ENCODE results near the gene LRP4. TPM values are rescaled to one million over a fixed set of nuclear protein-coding genes. Genes with fewer than 3 reads are reported as not detected.
"Not testable (repeated sequence)": the region's sequence is repeated elsewhere in the genome, so short reads cannot be mapped to it uniquely, and the experiment has no call there.

Gene LRP4
- total RNA-seq, 1 donor from 2014 or later, result 24.5 TPM

DNA sequence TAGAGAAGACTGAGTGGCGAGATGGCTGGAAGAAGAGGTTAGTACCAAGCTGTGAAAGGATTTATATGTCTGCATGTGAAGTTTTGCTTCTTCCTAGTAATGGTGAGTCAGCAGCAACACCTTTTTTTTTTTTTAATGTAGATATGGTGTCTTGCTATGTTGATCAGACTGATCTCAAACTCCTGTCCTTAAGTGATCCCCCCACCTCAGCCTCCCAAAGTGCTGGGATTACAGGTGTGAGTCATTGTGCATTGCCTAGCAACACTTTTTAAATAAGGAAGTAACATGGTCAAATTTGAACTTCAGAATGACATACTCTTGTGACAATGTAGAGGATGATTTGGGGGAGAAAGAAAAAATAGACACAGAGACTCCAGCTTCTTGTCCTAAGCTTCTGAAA is 11.7 kb upstream of the LRP4 start:
- no peak overlapping the region for H3K27ac Mint-ChIP-seq (ENCODE audit: unreplicated experiment)

DNA sequence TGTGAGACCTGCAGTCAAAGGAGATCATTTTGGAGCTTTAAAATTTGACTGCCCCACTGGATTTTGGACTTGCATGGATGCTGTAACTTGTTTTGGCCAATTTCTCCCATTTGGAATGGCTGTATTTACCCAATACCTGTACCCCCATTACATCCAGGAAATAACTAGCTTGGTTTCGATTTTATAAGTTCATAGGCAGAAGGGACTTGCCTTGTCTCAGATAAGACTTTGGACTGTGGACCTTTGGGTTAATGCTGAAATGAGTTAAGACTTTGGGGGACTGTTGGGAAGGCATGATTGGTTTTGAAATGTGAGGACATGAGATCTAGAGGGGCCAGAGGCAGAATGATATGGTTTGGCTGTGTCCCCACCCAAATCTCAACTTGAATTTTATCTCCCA is 10.4 kb upstream of the LRP4 start:
- not testable (repeated sequence) for H3K36me3 Mint-ChIP-seq (ENCODE audit: low read depth); H3K9me3 Mint-ChIP-seq; H3K4me1 Mint-ChIP-seq; H3K4me3 Mint-ChIP-seq; H3K27ac Mint-ChIP-seq (ENCODE audit: unreplicated experiment); DNase-seq (ENCODE audit: low read depth, low spot score)
- peaks cover 16% of the 10 kb centered on the region for H3K27me3 Mint-ChIP-seq (ENCODE audit: low read depth)

More for the DNA sequence above, 11.7 kb upstream of the LRP4 start:
- peaks cover 6% of the 10 kb centered on the region for H3K9me3 Mint-ChIP-seq
- no peak overlapping the region for H3K4me3 Mint-ChIP-seq
- no peak for DNase-seq (ENCODE audit: low read depth, low spot score)
- TF ChIP-seq, protein P1, sequence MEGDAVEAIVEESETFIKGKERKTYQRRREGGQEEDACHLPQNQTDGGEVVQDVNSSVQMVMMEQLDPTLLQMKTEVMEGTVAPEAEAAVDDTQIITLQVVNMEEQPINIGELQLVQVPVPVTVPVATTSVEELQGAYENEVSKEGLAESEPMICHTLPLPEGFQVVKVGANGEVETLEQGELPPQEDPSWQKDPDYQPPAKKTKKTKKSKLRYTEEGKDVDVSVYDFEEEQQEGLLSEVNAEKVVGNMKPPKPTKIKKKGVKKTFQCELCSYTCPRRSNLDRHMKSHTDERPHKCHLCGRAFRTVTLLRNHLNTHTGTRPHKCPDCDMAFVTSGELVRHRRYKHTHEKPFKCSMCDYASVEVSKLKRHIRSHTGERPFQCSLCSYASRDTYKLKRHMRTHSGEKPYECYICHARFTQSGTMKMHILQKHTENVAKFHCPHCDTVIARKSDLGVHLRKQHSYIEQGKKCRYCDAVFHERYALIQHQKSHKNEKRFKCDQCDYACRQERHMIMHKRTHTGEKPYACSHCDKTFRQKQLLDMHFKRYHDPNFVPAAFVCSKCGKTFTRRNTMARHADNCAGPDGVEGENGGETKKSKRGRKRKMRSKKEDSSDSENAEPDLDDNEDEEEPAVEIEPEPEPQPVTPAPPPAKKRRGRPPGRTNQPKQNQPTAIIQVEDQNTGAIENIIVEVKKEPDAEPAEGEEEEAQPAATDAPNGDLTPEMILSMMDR (conservative IDR thresholded peaks at IDR 0.05), result no peak
- H3K4me1 Mint-ChIP-seq, result no peaks in the 10 kb centered on the region
- peaks cover 16% of the 10 kb centered on the region for H3K27me3 Mint-ChIP-seq (ENCODE audit: low read depth)
- H3K36me3 Mint-ChIP-seq (ENCODE audit: low read depth), result no peaks in the 10 kb centered on the region

DNA sequence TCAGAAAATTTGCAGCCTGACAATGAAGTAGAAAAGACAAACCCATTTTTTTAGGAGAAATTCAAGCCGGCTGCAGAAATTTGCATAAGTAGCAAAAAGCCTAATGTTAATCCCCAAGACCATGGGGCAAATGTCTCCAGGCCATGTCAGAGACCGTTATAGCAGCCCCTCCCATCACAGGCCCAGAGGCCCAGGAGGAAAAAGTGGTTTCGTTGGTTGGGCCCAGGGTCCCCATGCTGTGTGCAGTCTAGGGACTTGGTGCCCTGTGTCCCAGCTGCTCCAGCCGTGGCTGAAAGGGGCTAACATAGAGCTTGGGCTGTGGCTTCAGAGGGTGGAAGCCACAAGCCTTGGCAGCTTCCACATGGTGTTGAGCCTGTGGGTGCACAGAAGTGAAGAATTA is 9.6 kb upstream of the LRP4 start:
- not testable (repeated sequence) for DNase-seq (ENCODE audit: low read depth, low spot score); H3K4me1 Mint-ChIP-seq; H3K9me3 Mint-ChIP-seq; H3K27ac Mint-ChIP-seq (ENCODE audit: unreplicated experiment); H3K4me3 Mint-ChIP-seq; H3K36me3 Mint-ChIP-seq (ENCODE audit: low read depth)
- H3K27me3 Mint-ChIP-seq (ENCODE audit: low read depth), result peaks cover 13% of the 10 kb centered on the region

DNA sequence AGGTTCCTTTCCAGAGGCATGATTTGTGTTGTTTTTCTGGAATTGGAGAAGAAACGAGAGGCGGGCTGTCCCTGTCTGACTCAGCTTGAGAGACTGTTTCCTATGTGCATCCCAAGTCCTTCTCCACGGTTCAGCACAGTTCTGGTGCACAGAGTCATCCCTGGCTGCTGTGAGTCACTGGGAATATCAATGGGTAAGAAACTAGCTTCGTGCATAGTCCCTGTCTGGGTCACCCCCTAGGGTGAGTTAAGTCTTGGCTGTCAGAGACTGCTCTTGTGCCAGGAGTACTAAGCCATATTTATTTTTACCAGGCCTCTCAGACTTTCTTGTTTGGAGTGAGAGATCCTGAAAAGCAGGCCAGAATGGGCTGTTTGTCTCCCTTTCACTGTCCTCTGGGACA is 2.4 kb upstream of the LRP4 start:
- Mint-ChIP-seq H3K9me3 (no peaks in the 10 kb centered on the region), H3K27me3 (ENCODE audit: low read depth) (peaks cover 4% of the 10 kb centered on the region), H3K4me3 (peak overlapping the region; percentile 70), H3K27ac (ENCODE audit: unreplicated experiment) (no peak overlapping the region), H3K4me1 (peaks cover 26% of the 10 kb centered on the region), H3K36me3 (ENCODE audit: low read depth) (no peaks in the 10 kb centered on the region)
- TF ChIP-seq, protein P1 (conservative IDR thresholded peaks at IDR 0.05), result no peak
- DNase-seq (ENCODE audit: low read depth, low spot score), result no peak

DNA sequence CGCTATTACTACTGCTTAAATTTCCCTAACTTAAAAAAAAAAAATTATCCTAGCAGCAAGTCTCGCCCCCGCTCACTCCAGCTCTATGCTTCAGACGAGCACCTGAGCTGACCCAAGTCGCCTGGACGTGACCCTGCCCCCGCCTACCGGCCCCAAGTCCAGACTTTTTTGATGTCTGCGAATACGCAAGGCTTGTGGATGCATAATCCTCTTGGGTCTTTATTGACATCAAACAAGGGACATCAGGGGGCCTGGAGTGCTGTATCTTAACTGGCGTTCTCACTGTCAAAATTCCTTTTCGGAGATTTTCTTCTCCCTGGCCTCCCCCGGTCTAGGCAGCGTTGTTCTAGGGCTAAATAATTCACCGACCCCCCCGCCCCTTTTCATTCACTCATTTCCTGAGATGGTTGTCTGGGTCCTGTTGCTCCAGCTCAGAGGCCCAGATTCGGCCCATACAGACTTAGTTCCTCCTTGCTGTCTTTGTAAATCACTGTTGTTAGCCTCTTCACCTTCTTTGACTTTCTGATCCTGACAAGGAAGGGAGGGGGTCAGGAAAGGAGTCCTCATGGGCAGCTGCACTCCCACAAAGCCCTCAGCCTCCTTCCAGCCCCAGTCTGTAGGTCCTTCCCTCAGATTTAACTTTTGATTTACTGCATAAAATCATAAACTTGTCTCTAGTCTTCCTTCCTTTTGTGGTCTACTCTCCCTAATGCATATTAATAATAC is 601 bp upstream of the LRP4 start:
- H3K9me3 Mint-ChIP-seq, result no peaks in the 10 kb centered on the region
- H3K27me3 Mint-ChIP-seq (ENCODE audit: low read depth), result peaks cover 4% of the 10 kb centered on the region
- DNase-seq (ENCODE audit: low read depth, low spot score), result no peak
- H3K36me3 Mint-ChIP-seq (ENCODE audit: low read depth), result no peaks in the 10 kb centered on the region
- TF ChIP-seq, protein P1 (conservative IDR thresholded peaks at IDR 0.05), result no peak
- peak overlapping the region; percentile 96 for H3K4me3 Mint-ChIP-seq
- H3K27ac Mint-ChIP-seq (ENCODE audit: unreplicated experiment), result peak overlapping the region; percentile 70
- peaks cover 38% of the 10 kb centered on the region for H3K4me1 Mint-ChIP-seq

DNA sequence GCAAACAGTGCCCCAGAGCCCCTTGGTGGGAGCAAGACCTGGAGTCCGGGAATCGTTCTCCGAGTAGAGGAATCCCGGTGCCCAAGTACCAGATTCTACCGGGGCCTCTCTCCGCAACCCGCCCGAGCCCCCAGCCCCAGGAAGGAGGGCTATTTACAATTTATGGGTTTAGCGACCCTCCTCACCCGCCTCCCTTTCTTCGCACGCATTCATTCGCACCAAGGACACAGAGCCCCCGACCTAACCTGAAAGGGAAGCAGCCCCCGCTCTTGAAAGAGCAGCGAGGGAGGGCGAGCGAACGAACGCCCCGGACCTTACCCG is 628 bp downstream of the LRP4 start:
- peaks cover 51% of the 10 kb centered on the region for H3K4me1 Mint-ChIP-seq
- no peaks in the 10 kb centered on the region for H3K9me3 Mint-ChIP-seq
- no peak overlapping the region for H3K27ac Mint-ChIP-seq (ENCODE audit: unreplicated experiment)
- H3K4me3 Mint-ChIP-seq, result peak overlapping the region; percentile 95
- peaks cover 6% of the 10 kb centered on the region for H3K27me3 Mint-ChIP-seq (ENCODE audit: low read depth)
- no peaks in the 10 kb centered on the region for H3K36me3 Mint-ChIP-seq (ENCODE audit: low read depth)
- DNase-seq (ENCODE audit: low read depth, low spot score), result no peak
- TF ChIP-seq, protein P1 (conservative IDR thresholded peaks at IDR 0.05), result no peak
